ENCODE measurements around the gene HOXC13.

HOXC13 gene

DNA sequence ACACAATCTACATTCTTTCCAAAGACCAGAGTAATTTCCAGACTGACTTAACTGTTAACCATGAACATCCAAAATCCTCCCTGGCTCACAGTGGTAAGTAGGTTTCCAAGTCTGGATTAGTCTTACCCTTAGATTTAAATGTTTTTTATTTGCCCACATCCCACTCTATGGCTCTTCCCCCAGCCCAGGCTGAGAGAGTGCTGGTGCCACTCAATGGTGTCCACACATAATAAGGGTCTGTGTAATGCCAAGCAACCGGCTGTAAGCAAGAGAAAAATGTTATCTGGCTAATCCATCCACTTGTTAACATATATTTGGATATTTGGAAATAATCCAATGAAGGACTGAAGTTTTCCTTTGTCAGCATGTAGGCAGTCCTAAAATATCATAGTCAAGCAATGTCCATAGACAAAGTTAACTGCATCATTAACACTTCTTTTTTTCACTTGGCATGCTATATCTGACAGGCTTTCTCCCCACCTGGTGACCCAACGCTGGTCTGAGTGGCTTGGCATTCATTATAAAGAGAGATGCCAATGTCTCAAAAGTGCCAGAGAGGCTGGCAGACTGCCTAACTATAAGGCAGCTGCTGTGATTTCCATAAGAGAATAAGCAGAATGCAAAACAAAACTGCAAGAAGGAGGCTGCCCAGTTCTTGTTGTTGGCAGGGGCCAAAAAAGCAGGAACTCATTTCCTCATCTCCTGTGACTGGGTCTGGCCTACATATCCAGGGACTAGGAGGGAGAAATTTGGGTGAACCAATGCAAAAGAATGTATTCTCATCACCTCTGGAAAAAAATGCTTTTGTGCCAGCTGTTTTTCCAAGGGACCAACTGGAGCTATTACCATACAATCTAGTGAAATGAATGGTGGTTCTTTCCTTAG, 13.9 kb upstream of the HOXC13 start:
- TF ChIP-seq CTCF (IDR thresholded peaks at IDR 0.05), result no peak

DNA sequence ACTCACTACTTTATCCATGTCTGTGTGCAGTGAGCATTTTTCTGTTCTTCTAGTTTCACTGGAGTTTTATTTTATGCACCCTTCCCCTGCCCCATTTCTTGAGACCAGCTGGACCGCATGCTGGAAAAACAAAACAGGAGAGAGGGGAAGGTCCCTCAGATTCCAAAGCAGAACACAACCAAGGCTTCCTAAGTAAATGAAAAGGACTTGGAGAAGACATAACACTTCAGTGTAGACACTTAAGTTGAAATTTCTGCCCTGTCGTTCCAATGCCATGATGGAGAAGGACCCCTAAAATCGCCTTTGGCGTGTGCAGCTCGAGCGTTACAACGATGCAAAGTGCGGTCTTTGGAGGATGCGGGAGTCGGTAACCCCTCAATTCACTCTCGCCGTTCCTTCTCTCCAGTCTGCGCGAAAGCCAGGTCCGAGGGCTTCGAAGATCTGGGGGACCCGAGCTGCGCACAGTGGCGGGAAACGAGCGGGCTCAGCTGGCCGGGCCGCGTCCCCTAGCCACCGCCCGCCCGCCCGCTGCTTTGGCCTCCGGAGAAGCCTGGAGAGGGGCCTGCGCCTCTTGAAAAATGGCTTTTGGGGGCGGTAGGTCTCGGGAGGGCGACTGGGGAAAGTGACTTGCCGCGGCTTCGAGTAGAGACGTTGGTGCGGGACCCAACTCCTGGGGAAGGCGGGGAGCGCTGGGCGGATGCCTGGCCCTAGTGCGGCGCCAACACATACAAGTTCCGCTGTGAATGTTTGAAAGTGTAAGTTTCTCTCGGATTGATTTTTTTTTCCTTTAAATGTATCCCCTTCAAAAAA, 11.2 kb upstream of the HOXC13 start:
- TF ChIP-seq CTCF (IDR thresholded peaks at IDR 0.05), result no peak

- no peak for TF ChIP-seq CTCF (IDR thresholded peaks at IDR 0.05)
These were observed 10.4 kb upstream of the HOXC13 start for GRCh38 chr12:53928054-53928835.

- TF ChIP-seq CTCF (IDR thresholded peaks at IDR 0.05), result no peak
These were observed 9.1 kb upstream of the HOXC13 start for GRCh38 chr12:53929527-53929926.

DNA sequence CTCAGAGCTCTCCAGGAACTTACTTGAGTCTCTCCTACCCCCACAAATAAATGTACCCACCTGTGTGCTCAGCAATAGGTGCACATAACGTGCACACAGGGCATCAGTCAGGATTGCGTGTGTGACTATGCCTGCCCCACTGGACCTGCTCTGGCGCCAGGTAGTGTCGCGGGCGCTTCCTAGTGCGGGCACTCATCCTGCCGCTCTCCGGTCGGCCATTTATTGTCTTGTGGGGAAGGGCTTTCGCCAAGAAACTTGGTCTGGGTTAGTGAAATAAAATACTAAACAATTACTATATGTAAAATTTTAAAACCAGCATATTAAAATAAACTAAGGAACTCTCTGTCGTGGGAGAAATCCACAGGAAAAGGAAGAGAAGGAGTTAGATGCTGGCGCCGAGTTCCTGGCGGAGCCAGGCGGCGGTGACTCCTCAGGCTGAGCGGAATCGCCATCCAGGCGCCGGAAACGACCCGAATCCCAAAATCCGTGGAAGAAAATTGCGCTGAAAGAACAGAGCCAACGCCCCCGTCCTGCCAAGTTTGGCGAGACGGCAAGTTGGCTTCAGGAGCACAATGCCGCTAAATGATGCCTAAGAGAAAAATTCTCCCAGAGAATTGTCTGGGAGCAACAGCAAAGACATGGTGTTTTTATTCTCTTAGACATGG, 7.9 kb upstream of the HOXC13 start:
- no peak for TF ChIP-seq CTCF (IDR thresholded peaks at IDR 0.05)

GRCh38 chr12:53931844-53932581, 6.6 kb upstream of the HOXC13 start:
- TF ChIP-seq CTCF (IDR thresholded peaks at IDR 0.05), result no peak
